ENCODE data around the gene SH3RF3. TPM values are rescaled to one million over a fixed set of nuclear protein-coding genes. Genes with fewer than 3 reads are reported as not detected.

SH3RF3 gene
- total RNA-seq, 2 experiments from 2014 or later: 2.2 to 2.5 TPM

GRCh38 chr2:109256111-109256510 lies 127.1 kb downstream of the SH3RF3 start:
- no peak overlapping the region for H3K4me3 Mint-ChIP-seq
- H3K4me1 Mint-ChIP-seq: peaks cover 28% of the 10 kb centered on the region
- no peaks in the 10 kb centered on the region for H3K9me3 Mint-ChIP-seq
- no peaks in the 10 kb centered on the region for H3K36me3 Mint-ChIP-seq
- H3K27ac Mint-ChIP-seq: no peak overlapping the region
- H3K27me3 Mint-ChIP-seq: no peaks in the 10 kb centered on the region
- DNase-seq: no peak

GRCh38 chr2:109256921-109257320 lies 127.9 kb downstream of the SH3RF3 start:
- H3K4me3 Mint-ChIP-seq: no peak overlapping the region
- no peak for DNase-seq
- H3K27ac Mint-ChIP-seq: no peak overlapping the region
- peaks cover 32% of the 10 kb centered on the region for H3K4me1 Mint-ChIP-seq
- H3K9me3 Mint-ChIP-seq: no peaks in the 10 kb centered on the region
- H3K36me3 Mint-ChIP-seq: no peaks in the 10 kb centered on the region
- no peaks in the 10 kb centered on the region for H3K27me3 Mint-ChIP-seq

- DNase-seq: no peak
- no peaks in the 10 kb centered on the region for H3K9me3 Mint-ChIP-seq
- peaks cover 32% of the 10 kb centered on the region for H3K4me1 Mint-ChIP-seq
- no peaks in the 10 kb centered on the region for H3K36me3 Mint-ChIP-seq
- no peak overlapping the region for H3K4me3 Mint-ChIP-seq
- H3K27ac Mint-ChIP-seq: no peak overlapping the region
- H3K27me3 Mint-ChIP-seq: no peaks in the 10 kb centered on the region
Observed at GRCh38 chr2:109257653-109258052, 128.6 kb downstream of the SH3RF3 start.

- Mint-ChIP-seq H3K36me3 (no peaks in the 10 kb centered on the region), H3K9me3 (no peaks in the 10 kb centered on the region), H3K27ac (no peak overlapping the region), H3K4me1 (peaks cover 32% of the 10 kb centered on the region), H3K27me3 (no peaks in the 10 kb centered on the region), H3K4me3 (no peak overlapping the region)
- no peak for DNase-seq
Observed at GRCh38 chr2:109258376-109258775, 129.4 kb downstream of the SH3RF3 start.

GRCh38 chr2:109258905-109259540 lies 130.0 kb downstream of the SH3RF3 start:
- Mint-ChIP-seq H3K27me3 (no peaks in the 10 kb centered on the region), H3K4me1 (peaks cover 32% of the 10 kb centered on the region), H3K9me3 (no peaks in the 10 kb centered on the region), H3K36me3 (no peaks in the 10 kb centered on the region), H3K4me3 (no peak overlapping the region), H3K27ac (no peak overlapping the region)
- DNase-seq: no peak

GRCh38 chr2:109259671-109260070 lies 130.7 kb downstream of the SH3RF3 start:
- no peak overlapping the region for H3K27ac Mint-ChIP-seq
- H3K27me3 Mint-ChIP-seq: no peaks in the 10 kb centered on the region
- peaks cover 29% of the 10 kb centered on the region for H3K4me1 Mint-ChIP-seq
- no peaks in the 10 kb centered on the region for H3K36me3 Mint-ChIP-seq
- H3K9me3 Mint-ChIP-seq: no peaks in the 10 kb centered on the region
- no peak for DNase-seq
- H3K4me3 Mint-ChIP-seq: no peak overlapping the region

- Mint-ChIP-seq H3K4me3 (no peak overlapping the region), H3K9me3 (no peaks in the 10 kb centered on the region), H3K4me1 (peaks cover 29% of the 10 kb centered on the region), H3K27ac (no peak overlapping the region), H3K36me3 (no peaks in the 10 kb centered on the region), H3K27me3 (no peaks in the 10 kb centered on the region)
- no peak for DNase-seq
Observed at GRCh38 chr2:109260116-109260855, 131.3 kb downstream of the SH3RF3 start.

- no peak overlapping the region for H3K4me3 Mint-ChIP-seq
- no peak for DNase-seq
- no peaks in the 10 kb centered on the region for H3K9me3 Mint-ChIP-seq
- no peaks in the 10 kb centered on the region for H3K27me3 Mint-ChIP-seq
- no peaks in the 10 kb centered on the region for H3K36me3 Mint-ChIP-seq
- peaks cover 22% of the 10 kb centered on the region for H3K4me1 Mint-ChIP-seq
- no peak overlapping the region for H3K27ac Mint-ChIP-seq
Observed at GRCh38 chr2:109260886-109261700, 132.1 kb downstream of the SH3RF3 start.

GRCh38 chr2:109261906-109262631 lies 133.1 kb downstream of the SH3RF3 start:
- H3K9me3 Mint-ChIP-seq: no peaks in the 10 kb centered on the region
- DNase-seq: no peak
- no peak overlapping the region for H3K27ac Mint-ChIP-seq
- peaks cover 20% of the 10 kb centered on the region for H3K4me1 Mint-ChIP-seq
- no peaks in the 10 kb centered on the region for H3K36me3 Mint-ChIP-seq
- no peak overlapping the region for H3K4me3 Mint-ChIP-seq
- no peaks in the 10 kb centered on the region for H3K27me3 Mint-ChIP-seq

- Mint-ChIP-seq H3K36me3 (no peaks in the 10 kb centered on the region), H3K27ac (no peak overlapping the region), H3K4me1 (peaks cover 15% of the 10 kb centered on the region), H3K27me3 (no peaks in the 10 kb centered on the region), H3K4me3 (no peak overlapping the region), H3K9me3 (no peaks in the 10 kb centered on the region)
- DNase-seq: no peak
Observed at GRCh38 chr2:109264595-109265328, 135.8 kb downstream of the SH3RF3 start.

GRCh38 chr2:109265369-109265768 lies 136.4 kb downstream of the SH3RF3 start:
- Mint-ChIP-seq H3K4me1 (peaks cover 12% of the 10 kb centered on the region), H3K27ac (no peak overlapping the region), H3K4me3 (no peak overlapping the region), H3K9me3 (no peaks in the 10 kb centered on the region), H3K36me3 (no peaks in the 10 kb centered on the region), H3K27me3 (no peaks in the 10 kb centered on the region)
- DNase-seq: no peak

- no peaks in the 10 kb centered on the region for H3K36me3 Mint-ChIP-seq
- H3K27ac Mint-ChIP-seq: no peak overlapping the region
- H3K4me3 Mint-ChIP-seq: no peak overlapping the region
- H3K4me1 Mint-ChIP-seq: peaks cover 9% of the 10 kb centered on the region
- no peak for DNase-seq
- H3K27me3 Mint-ChIP-seq: no peaks in the 10 kb centered on the region
- H3K9me3 Mint-ChIP-seq: no peaks in the 10 kb centered on the region
Observed at GRCh38 chr2:109265953-109266352, 136.9 kb downstream of the SH3RF3 start.

GRCh38 chr2:109266496-109266895 lies 137.5 kb downstream of the SH3RF3 start:
- Mint-ChIP-seq H3K4me3 (no peak overlapping the region), H3K36me3 (no peaks in the 10 kb centered on the region), H3K27me3 (no peaks in the 10 kb centered on the region)

More at GRCh38 chr2:109266496-109266895, 137.5 kb downstream of the SH3RF3 start:
- DNase-seq: no peak
- H3K27ac Mint-ChIP-seq: no peak overlapping the region
- H3K9me3 Mint-ChIP-seq: no peaks in the 10 kb centered on the region
- H3K4me1 Mint-ChIP-seq: peaks cover 4% of the 10 kb centered on the region
